Peyer's patch (tissue), 4 donors: ENCODE results near the gene EPC1.

Experiments
- CTCF ChIP-seq, 6 experiments: fragments of 450-650 bp in 4 of 6; fragments of 200-600 bp in 2 of 6; sonication (generic) in 1 of 6; IDR thresholded peaks; one replicate each; pipeline ENCODE4 v1.5.1; 2017 to 2019; ENCODE audit warnings: antibody characterized with exemption in 6 of 6, mild to moderate bottlenecking in 3 of 6, moderate library complexity in 1 of 6
- POLR2A ChIP-seq, 2 donors: fragments of 450-650 bp; IDR thresholded peaks; one replicate each; pipeline ENCODE4 v1.5.1; 2017; ENCODE audit warnings: antibody characterized with exemption in 2 of 2, mild to moderate bottlenecking in 2 of 2, moderate library complexity in 2 of 2

GRCh38 chr10:32314588-32314987 is 32.4 kb downstream of the EPC1 start:
- no peak for TF ChIP-seq CTCF (IDR thresholded peaks at IDR 0.05)
- TF ChIP-seq POLR2A (IDR thresholded peaks at IDR 0.05): no peak
